Measurements from ENCODE around the gene FALEC. TPM values are rescaled to one million over a fixed set of nuclear protein-coding genes. Genes with fewer than 3 reads are reported as not detected.

FALEC gene
- total RNA-seq, 2 experiments from 2014 or later = not detected

GRCh38 chr1:150554086-150554452, 38.5 kb downstream of the FALEC start:
- Mint-ChIP-seq H3K4me1 (ENCODE audit: low read depth) (peaks cover 19% of the 10 kb centered on the region), H3K27me3 (peaks cover 12% of the 10 kb centered on the region), H3K4me3 (no peak overlapping the region), H3K36me3 (ENCODE audit: low read depth) (peaks cover 4% of the 10 kb centered on the region), H3K9me3 (no peaks in the 10 kb centered on the region), H3K27ac (no peak overlapping the region)
- TF ChIP-seq CTCF (IDR thresholded peaks at IDR 0.05) = no peak
- intact Hi-C loops (cut with DNase I, micrococcal nuclease) = no loop called here
- H3K36me3 ChIP-seq (ENCODE audit: insufficient read depth, low read length) = peaks cover 14% of the 10 kb centered on the region
- ATAC-seq (ENCODE audit: poor library complexity) (no peak), DNase-seq (no peak)
- POLR2A ChIA-PET = interaction anchor here (1.3 kb wide), 1 partner anchor 25 kb away, joined by 9 read pairs; the partner anchor contains the start of gene MCL1
- H3K27me3 ChIP-seq (ENCODE audit: control insufficient read depth in 1 of 2, insufficient read depth in 2 of 2, low read length in 2 of 2) = peaks cover 0 to 5% of the 10 kb centered on the region in 2 experiments
- no peak overlapping the region for H3K4me3 ChIP-seq (ENCODE audit: low read length)
- H3K4me1 ChIP-seq (ENCODE audit: insufficient read depth, low read length) = peaks cover 47% of the 10 kb centered on the region
- H3K27ac ChIP-seq (ENCODE audit: low read depth in 1 of 2, low read length in 2 of 2) = no peak overlapping the region
- CTCF ChIA-PET = no interaction called here
- H3K9me3 ChIP-seq (ENCODE audit: control insufficient read depth in 1 of 2, insufficient read depth in 1 of 2, low read length in 2 of 2) = no peaks in the 10 kb centered on the region

- H3K27ac ChIP-seq (ENCODE audit: low read depth in 1 of 2, low read length in 2 of 2) = no peak overlapping the region
- Mint-ChIP-seq H3K4me1 (ENCODE audit: low read depth) (peaks cover 18% of the 10 kb centered on the region), H3K36me3 (ENCODE audit: low read depth) (peaks cover 9% of the 10 kb centered on the region), H3K27me3 (peaks cover 7% of the 10 kb centered on the region), H3K9me3 (no peaks in the 10 kb centered on the region), H3K27ac (no peak overlapping the region), H3K4me3 (peak overlapping the region; percentile 51)
- no peaks in the 10 kb centered on the region for H3K27me3 ChIP-seq (ENCODE audit: control insufficient read depth in 1 of 2, insufficient read depth in 2 of 2, low read length in 2 of 2)
- DNase-seq (peak in 1 of 14 experiments; percentile 45), ATAC-seq (ENCODE audit: poor library complexity) (no peak)
- intact Hi-C loops (cut with DNase I, micrococcal nuclease) = no loop called here
- no peak overlapping the region for H3K4me3 ChIP-seq (ENCODE audit: low read length)
- H3K36me3 ChIP-seq (ENCODE audit: insufficient read depth, low read length) = peaks cover 14% of the 10 kb centered on the region
- H3K4me1 ChIP-seq (ENCODE audit: insufficient read depth, low read length) = peaks cover 50% of the 10 kb centered on the region
- TF ChIP-seq CTCF (IDR thresholded peaks at IDR 0.05) = no peak
- H3K9me3 ChIP-seq (ENCODE audit: control insufficient read depth in 1 of 2, insufficient read depth in 1 of 2, low read length in 2 of 2) = no peaks in the 10 kb centered on the region
- ChIA-PET CTCF (no interaction called here), POLR2A (no interaction called here)
These were observed 39.8 kb downstream of the FALEC start for GRCh38 chr1:150555198-150555970.

GRCh38 chr1:150555971-150556865, 40.7 kb downstream of the FALEC start:
- H3K9me3 Mint-ChIP-seq = no peaks in the 10 kb centered on the region
- no peak for TF ChIP-seq CTCF (IDR thresholded peaks at IDR 0.05)
- H3K27ac Mint-ChIP-seq = no peak overlapping the region
- Histone ChIP-seq H3K9me3 (ENCODE audit: control insufficient read depth in 1 of 2, insufficient read depth in 1 of 2, low read length in 2 of 2) (no peaks in the 10 kb centered on the region), H3K27me3 (ENCODE audit: control insufficient read depth in 1 of 2, insufficient read depth in 2 of 2, low read length in 2 of 2) (no peaks in the 10 kb centered on the region), H3K4me3 (ENCODE audit: low read length) (no peak overlapping the region), H3K36me3 (ENCODE audit: insufficient read depth, low read length) (peaks cover 14% of the 10 kb centered on the region), H3K4me1 (ENCODE audit: insufficient read depth, low read length) (peaks cover 50% of the 10 kb centered on the region), H3K27ac (ENCODE audit: low read depth in 1 of 2, low read length in 2 of 2) (no peak overlapping the region)
- ATAC-seq (ENCODE audit: poor library complexity) (no peak), DNase-seq (peak in 1 of 14 experiments; percentile 36)
- POLR2A ChIA-PET = interaction anchor here (0.9 kb wide), 1 partner anchor 141 kb away, joined by 3 read pairs; the partner anchor contains the start of gene GOLPH3L
- CTCF ChIA-PET = interaction anchor here (0.5 kb wide), 1 partner anchor 537 kb away, joined by 3 read pairs; no protein-coding TSS in a partner anchor
- intact Hi-C loops (cut with DNase I, micrococcal nuclease) = no loop called here
- peaks cover 18% of the 10 kb centered on the region for H3K4me1 Mint-ChIP-seq (ENCODE audit: low read depth)
- no peak overlapping the region for H3K4me3 Mint-ChIP-seq
- peaks cover 2% of the 10 kb centered on the region for H3K27me3 Mint-ChIP-seq
- peaks cover 17% of the 10 kb centered on the region for H3K36me3 Mint-ChIP-seq (ENCODE audit: low read depth)
